Measurements from ENCODE around the gene CHFR. TPM values are rescaled to one million over a fixed set of nuclear protein-coding genes. Genes with fewer than 3 reads are reported as not detected.
"Not testable (repeated sequence)": the region's sequence is repeated elsewhere in the genome, so short reads cannot be mapped to it uniquely, and the experiment has no call there.

The CHFR gene
- total RNA-seq, 1 experiment from 2014 or later, result 32.3 TPM

- no TSS peak for BruUV-seq (replicated peaks)
- Histone ChIP-seq H3K36me3 (ENCODE audit: control insufficient read depth, insufficient read depth, low read length) (no peaks in the 10 kb centered on the region), H3K4me3 (ENCODE audit: low read depth, low read length) (no peak overlapping the region), H3K4me1 (no peaks in the 10 kb centered on the region; the same call in 1 of the 2 replicates), H3K9me3 (peaks cover 11% of the 10 kb centered on the region; the same call in 1 of the 2 replicates), H3K27me3 (replicated peaks; ENCODE audit: control insufficient read depth, insufficient read depth, low read length) (no peaks in the 10 kb centered on the region)
- intact Hi-C loops (cut with micrococcal nuclease; ENCODE audit: unreplicated experiment), result no loop called here
- H3K27ac Mint-ChIP-seq (ENCODE audit: unreplicated experiment), result no peak overlapping the region
- peaks cover 28% of the 10 kb centered on the region for H3K36me3 Mint-ChIP-seq (ENCODE audit: insufficient read depth, unreplicated experiment)
- no peak for TF ChIP-seq CTCF (IDR thresholded peaks at IDR 0.05; ENCODE audit: insufficient read depth in 1 of 2, low read depth in 1 of 2, low read length in 1 of 2, severe bottlenecking in 1 of 2, unreplicated experiment in 1 of 2)
- POLR2A ChIA-PET, result interaction anchor here (0.5 kb wide), 1 partner anchor 190 kb away, joined by 9 read pairs; no protein-coding TSS in a partner anchor
- peak overlapping the region; percentile 8 for H3K4me3 Mint-ChIP-seq (ENCODE audit: unreplicated experiment)
- H3K27me3 Mint-ChIP-seq (ENCODE audit: insufficient read depth, unreplicated experiment), result no peaks in the 10 kb centered on the region
- H3K4me1 Mint-ChIP-seq (ENCODE audit: low read depth, unreplicated experiment), result no peaks in the 10 kb centered on the region
- peaks cover 17% of the 10 kb centered on the region for H3K9me3 Mint-ChIP-seq (ENCODE audit: unreplicated experiment)
- no peak for DNase-seq
- CTCF ChIA-PET, result no interaction called here
Observed at GRCh38 chr12:132888852-132889251, 1.4 kb upstream of the CHFR start.

- Histone ChIP-seq H3K4me3 (ENCODE audit: low read depth, low read length) (peak overlapping the region; percentile 63), H3K27me3 (replicated peaks; ENCODE audit: control insufficient read depth, insufficient read depth, low read length) (no peaks in the 10 kb centered on the region), H3K9me3 (peaks cover 11% of the 10 kb centered on the region; the same call in 1 of the 2 replicates), H3K36me3 (ENCODE audit: control insufficient read depth, insufficient read depth, low read length) (no peaks in the 10 kb centered on the region), H3K4me1 (no peaks in the 10 kb centered on the region; the same call in 1 of the 2 replicates)
- peak in 1 of 2 experiments; percentile 24 for DNase-seq
- H3K4me3 Mint-ChIP-seq (ENCODE audit: unreplicated experiment), result peak overlapping the region; percentile 93
- no TSS peak for BruUV-seq (replicated peaks)
- ChIA-PET CTCF (no interaction called here), POLR2A (interaction anchor here (0.6 to 0.7 kb wide), 2 partner anchors 118 to 151 kb away, joined by 3 to 4 read pairs; no protein-coding TSS in a partner anchor)
- intact Hi-C loops (cut with micrococcal nuclease; ENCODE audit: unreplicated experiment), result loop anchor here (2.0 kb wide), 1 partner anchor 22 kb away; no protein-coding TSS in a partner anchor
- no peaks in the 10 kb centered on the region for H3K27me3 Mint-ChIP-seq (ENCODE audit: insufficient read depth, unreplicated experiment)
- peaks cover 34% of the 10 kb centered on the region for H3K36me3 Mint-ChIP-seq (ENCODE audit: insufficient read depth, unreplicated experiment)
- H3K9me3 Mint-ChIP-seq (ENCODE audit: unreplicated experiment), result peaks cover 17% of the 10 kb centered on the region
- no peak for TF ChIP-seq CTCF (IDR thresholded peaks at IDR 0.05; ENCODE audit: insufficient read depth in 1 of 2, low read depth in 1 of 2, low read length in 1 of 2, severe bottlenecking in 1 of 2, unreplicated experiment in 1 of 2)
- no peaks in the 10 kb centered on the region for H3K4me1 Mint-ChIP-seq (ENCODE audit: low read depth, unreplicated experiment)
- H3K27ac Mint-ChIP-seq (ENCODE audit: unreplicated experiment), result peak overlapping the region; percentile 99
Observed at GRCh38 chr12:132886529-132887477, 602 bp downstream of the CHFR start.

- no peaks in the 10 kb centered on the region for H3K9me3 Mint-ChIP-seq (ENCODE audit: unreplicated experiment)
- H3K4me1 Mint-ChIP-seq (ENCODE audit: low read depth, unreplicated experiment), result no peaks in the 10 kb centered on the region
- intact Hi-C loops (cut with micrococcal nuclease; ENCODE audit: unreplicated experiment), result no loop called here
- Histone ChIP-seq H3K27me3 (replicated peaks; ENCODE audit: control insufficient read depth, insufficient read depth, low read length) (no peaks in the 10 kb centered on the region), H3K36me3 (ENCODE audit: control insufficient read depth, insufficient read depth, low read length) (no peaks in the 10 kb centered on the region), H3K4me3 (ENCODE audit: low read depth, low read length) (no peak overlapping the region), H3K4me1 (no peaks in the 10 kb centered on the region), H3K9me3 (peaks cover 11% of the 10 kb centered on the region; the same call in 1 of the 2 replicates)
- CTCF ChIA-PET, result no interaction called here
- BruUV-seq (replicated peaks), result no TSS peak
- POLR2A ChIA-PET, result no interaction called here
- no peak for TF ChIP-seq CTCF (IDR thresholded peaks at IDR 0.05; ENCODE audit: insufficient read depth in 1 of 2, low read depth in 1 of 2, low read length in 1 of 2, severe bottlenecking in 1 of 2, unreplicated experiment in 1 of 2)
- H3K36me3 Mint-ChIP-seq (ENCODE audit: insufficient read depth, unreplicated experiment), result peaks cover 21% of the 10 kb centered on the region
- no peak for DNase-seq
- no peak overlapping the region for H3K4me3 Mint-ChIP-seq (ENCODE audit: unreplicated experiment)
- H3K27ac Mint-ChIP-seq (ENCODE audit: unreplicated experiment), result no peak overlapping the region
- H3K27me3 Mint-ChIP-seq (ENCODE audit: insufficient read depth, unreplicated experiment), result no peaks in the 10 kb centered on the region
Observed at GRCh38 chr12:132881818-132882217, 5.6 kb downstream of the CHFR start.

GRCh38 chr12:132874620-132875019 lies 12.8 kb downstream of the CHFR start:
- H3K4me1 Mint-ChIP-seq (ENCODE audit: low read depth, unreplicated experiment); H3K27me3 Mint-ChIP-seq (ENCODE audit: insufficient read depth, unreplicated experiment); CTCF ChIA-PET; H3K27me3 ChIP-seq (replicated peaks; ENCODE audit: control insufficient read depth, insufficient read depth, low read length); H3K9me3 ChIP-seq; H3K4me1 ChIP-seq; DNase-seq; H3K36me3 ChIP-seq (ENCODE audit: control insufficient read depth, insufficient read depth, low read length); BruUV-seq (replicated peaks); H3K27ac Mint-ChIP-seq (ENCODE audit: unreplicated experiment); H3K4me3 ChIP-seq (ENCODE audit: low read depth, low read length); H3K9me3 Mint-ChIP-seq (ENCODE audit: unreplicated experiment); H3K4me3 Mint-ChIP-seq (ENCODE audit: unreplicated experiment); POLR2A ChIA-PET; intact Hi-C loops (cut with micrococcal nuclease; ENCODE audit: unreplicated experiment): not testable (repeated sequence)
- peaks cover 36% of the 10 kb centered on the region for H3K36me3 Mint-ChIP-seq (ENCODE audit: insufficient read depth, unreplicated experiment)

Data from Caco-2 (cell line).